ENCODE results near the gene HIBADH. TPM values are rescaled to one million over a fixed set of nuclear protein-coding genes. Genes with fewer than 3 reads are reported as not detected.
"Not testable (repeated sequence)": the region's sequence is repeated elsewhere in the genome, so short reads cannot be mapped to it uniquely, and the experiment has no call there.

The HIBADH gene
- total RNA-seq, 1 experiment from 2014 or later, result 51.5 TPM

- Mint-ChIP-seq H3K4me3 (ENCODE audit: unreplicated experiment) (peak overlapping the region; percentile 67), H3K27me3 (ENCODE audit: insufficient read depth, unreplicated experiment) (no peaks in the 10 kb centered on the region), H3K4me1 (ENCODE audit: insufficient read depth, unreplicated experiment) (peaks cover 46% of the 10 kb centered on the region), H3K36me3 (ENCODE audit: insufficient read depth, unreplicated experiment) (no peaks in the 10 kb centered on the region), H3K27ac (ENCODE audit: low read depth, unreplicated experiment) (peak overlapping the region; percentile 82), H3K9me3 (ENCODE audit: unreplicated experiment) (no peaks in the 10 kb centered on the region)
- CTCF ChIA-PET, result interaction anchor here (0.6 to 2.0 kb wide), 12 partner anchors 9 to 884 kb away, joined by 3 to 9 read pairs (median 5); partner anchors contain the start of genes HIBADH and TAX1BP1
- TSS peak; percentile 60 for BruUV-seq (replicated peaks)
- peak; percentile 44 for DNase-seq (ENCODE audit: unreplicated experiment)
- POLR2A ChIA-PET, result interaction anchor here (0.8 to 5.5 kb wide), 16 partner anchors 11 to 279 kb away, joined by 3 to 94 read pairs (median 8); partner anchors contain the start of genes HIBADH and TAX1BP1
- TF ChIP-seq CTCF (IDR thresholded peaks at IDR 0.05; ENCODE audit: unreplicated experiment), result no peak
- intact Hi-C loops (cut with micrococcal nuclease), result loop anchor here (2.0 to 5.0 kb wide), 2 partner anchors 31 to 131 kb away; no protein-coding TSS in a partner anchor
Observed at GRCh38 chr7:27641581-27642230, 21.0 kb downstream of the HIBADH start.

GRCh38 chr7:27640884-27641574 lies 21.7 kb downstream of the HIBADH start:
- no peak for TF ChIP-seq CTCF (IDR thresholded peaks at IDR 0.05; ENCODE audit: unreplicated experiment)
- no TSS peak for BruUV-seq (replicated peaks)
- Mint-ChIP-seq H3K4me1 (ENCODE audit: insufficient read depth, unreplicated experiment) (peaks cover 51% of the 10 kb centered on the region), H3K36me3 (ENCODE audit: insufficient read depth, unreplicated experiment) (no peaks in the 10 kb centered on the region), H3K27ac (ENCODE audit: low read depth, unreplicated experiment) (peak overlapping the region; percentile 82), H3K27me3 (ENCODE audit: insufficient read depth, unreplicated experiment) (no peaks in the 10 kb centered on the region), H3K9me3 (ENCODE audit: unreplicated experiment) (no peaks in the 10 kb centered on the region), H3K4me3 (ENCODE audit: unreplicated experiment) (peak overlapping the region; percentile 67)
- POLR2A ChIA-PET, result interaction anchor here (0.5 to 5.5 kb wide), 18 partner anchors 10 to 456 kb away, joined by 3 to 94 read pairs (median 6); partner anchors contain the start of genes HIBADH and TAX1BP1
- intact Hi-C loops (cut with micrococcal nuclease), result loop anchor here (2.0 to 5.0 kb wide), 2 partner anchors 30 to 131 kb away; no protein-coding TSS in a partner anchor
- CTCF ChIA-PET, result interaction anchor here (0.6 to 2.0 kb wide), 13 partner anchors 8 to 885 kb away, joined by 3 to 9 read pairs (median 5); partner anchors contain the start of genes HIBADH and TAX1BP1
- peak; percentile 90 for DNase-seq (ENCODE audit: unreplicated experiment)

- BruUV-seq (replicated peaks), result no TSS peak
- POLR2A ChIA-PET, result interaction anchor here (0.7 to 4.0 kb wide), 3 partner anchors 11 to 134 kb away, joined by 3 to 20 read pairs (median 4); partner anchors contain the start of gene TAX1BP1
- DNase-seq (ENCODE audit: unreplicated experiment), result no peak
- H3K27ac Mint-ChIP-seq (ENCODE audit: low read depth, unreplicated experiment), result no peak overlapping the region
- peaks cover 49% of the 10 kb centered on the region for H3K4me1 Mint-ChIP-seq (ENCODE audit: insufficient read depth, unreplicated experiment)
- H3K36me3 Mint-ChIP-seq (ENCODE audit: insufficient read depth, unreplicated experiment), result no peaks in the 10 kb centered on the region
- intact Hi-C loops (cut with micrococcal nuclease), result loop anchor here (2.0 to 5.0 kb wide), 2 partner anchors 29 to 132 kb away; no protein-coding TSS in a partner anchor
- H3K9me3 Mint-ChIP-seq (ENCODE audit: unreplicated experiment), result no peaks in the 10 kb centered on the region
- TF ChIP-seq CTCF (IDR thresholded peaks at IDR 0.05; ENCODE audit: unreplicated experiment), result no peak
- no peak overlapping the region for H3K4me3 Mint-ChIP-seq (ENCODE audit: unreplicated experiment)
- H3K27me3 Mint-ChIP-seq (ENCODE audit: insufficient read depth, unreplicated experiment), result no peaks in the 10 kb centered on the region
- CTCF ChIA-PET, result interaction anchor here (0.7 to 1.0 kb wide), 3 partner anchors 15 to 106 kb away, joined by 3 to 4 read pairs (median 3); no protein-coding TSS in a partner anchor
Observed at GRCh38 chr7:27639851-27640250, 22.8 kb downstream of the HIBADH start.

GRCh38 chr7:27639048-27639447 lies 23.6 kb downstream of the HIBADH start:
- H3K27ac Mint-ChIP-seq (ENCODE audit: low read depth, unreplicated experiment); H3K36me3 Mint-ChIP-seq (ENCODE audit: insufficient read depth, unreplicated experiment); DNase-seq (ENCODE audit: unreplicated experiment); H3K27me3 Mint-ChIP-seq (ENCODE audit: insufficient read depth, unreplicated experiment); H3K4me3 Mint-ChIP-seq (ENCODE audit: unreplicated experiment); intact Hi-C loops (cut with micrococcal nuclease); H3K9me3 Mint-ChIP-seq (ENCODE audit: unreplicated experiment); BruUV-seq (replicated peaks): not testable (repeated sequence)
- ChIA-PET CTCF (interaction anchor here (0.6 to 1.0 kb wide), 3 partner anchors 33 to 248 kb away, joined by 3 to 4 read pairs (median 3); no protein-coding TSS in a partner anchor), POLR2A (interaction anchor here (1.8 to 4.0 kb wide), 2 partner anchors 8 to 101 kb away, joined by 7 to 20 read pairs; partner anchors contain the start of gene TAX1BP1)
- peaks cover 46% of the 10 kb centered on the region for H3K4me1 Mint-ChIP-seq (ENCODE audit: insufficient read depth, unreplicated experiment)
